Right lobe of liver (tissue), 6 donors: ENCODE measurements around the gene ELMO1. TPM values are rescaled to one million over a fixed set of nuclear protein-coding genes. Genes with fewer than 3 reads are reported as not detected.

ENCODE experiments used
- ATAC-seq, 4 donors: fragments of 200-7000 bp; cut with Tn5 transposase; one replicate each; pipeline ENCODE4 v1.9.1; 2020; ENCODE audit warnings: mild to moderate bottlenecking in 4 of 4, moderate library complexity in 4 of 4
- DNase-seq, 3 donors: peaks; one replicate each; pipeline ENCODE4 v3.0.0-alpha.2; 2020
- H3K27ac ChIP-seq, 3 donors: fragments of 200-600 bp; one replicate each; pipeline ENCODE4 v1.8.0; 2022
- H3K27me3 ChIP-seq, 2 donors: fragments of 200-600 bp; one replicate each; pipeline ENCODE4 v1.8.0; 2022
- H3K36me3 ChIP-seq, 4 donors: fragments of 200-600 bp; sonication (generic) in 1 of 4; one replicate each; pipeline versions ENCODE4 v1.5.1 to v1.8.0; 2017 to 2022; ENCODE audit warnings: control low read depth in 1 of 4
- H3K4me1 ChIP-seq, 4 donors: fragments of 200-600 bp; sonication (generic) in 1 of 4; one replicate each; pipeline versions ENCODE4 v1.5.1 to v1.8.0; 2017 to 2022; ENCODE audit warnings: control low read depth in 1 of 4
- H3K4me3 ChIP-seq, 3 donors: fragments of 200-600 bp; one replicate each; pipeline ENCODE4 v1.8.0; 2022
- H3K9me3 ChIP-seq, 4 donors: fragments of 200-600 bp; sonication (generic) in 1 of 4; one replicate each; pipeline versions ENCODE4 v1.5.1 to v1.8.0; 2017 to 2022; ENCODE audit warnings: control low read depth in 1 of 4
- CTCF ChIP-seq, 4 donors: fragments of 200-600 bp in 3 of 4; fragments of 450-650 bp in 1 of 4; IDR thresholded peaks; one replicate each; pipeline versions ENCODE4 v1.5.1 to v1.8.0; 2016 to 2022; ENCODE audit warnings: antibody characterized with exemption in 4 of 4, mild to moderate bottlenecking in 2 of 4
- POLR2A ChIP-seq: fragments of 450-650 bp; IDR thresholded peaks from one replicate; pipeline ENCODE4 v1.6.1; 2017; ENCODE audit warnings: antibody characterized with exemption, mild to moderate bottlenecking
- WGBS: methylation state at CpG from one replicate; pipeline ENCODE4 v1.1.6; 2018; ENCODE audit warnings: low coverage, low lambda C conversion rate; ENCODE audit not compliant: insufficient coverage; ENCODE audit errors: missing lambda C conversion rate; 5-methylcytosine and 5-hydroxymethylcytosine counted together
- intact Hi-C, 2 donors: fragments of 100-400 bp; cut with DNase I; formaldehyde crosslinking; loops; one replicate each; pipeline versions ENCODE4 v1.11.2 to v1.14.1; 2022
- total RNA-seq, 6 experiments: library from RNA; depleted of rRNA in 2 of 6; stranded (reverse); fragments of >200 nt in 2 of 6; fragmentation: NEBNext Ultra II Directional in 3 of 6; extraction: Animal tissue kit (Norgen Biotek cat#: 25700) in 3 of 6; gene quantifications; one replicate each; pipeline versions ENCODE4 v1.1.0 to v1.2.4, GENCODE V29; 2016 to 2023
- donor health status: DM: no; HTN: yes; CAD: no.
- donor health status: DM: no; HTN: no; CAD: no.
- donor health status: DM: no; HTN: no; CAD: no.
- donor health status: DM: no; HTN: yes; CAD: no.
- donor health status: DM: no; HTN: yes; CAD: no.

The ELMO1 gene
- total RNA-seq, 6 experiments from 2014 or later: 18.4 to 55.4 (median 25.1) TPM

- TF ChIP-seq CTCF (IDR thresholded peaks at IDR 0.05) (no peak), POLR2A (no peak)
- DNase-seq: no peak
- H3K4me1 ChIP-seq: peaks cover 0 to 6% (median 0%) of the 10 kb centered on the region in 4 donors
- ATAC-seq: no peak
- WGBS: 89% methylated on average over 13 of the region's 13 CpGs
- H3K27me3 ChIP-seq: no peaks in the 10 kb centered on the region
- no peaks in the 10 kb centered on the region for H3K36me3 ChIP-seq
- no peak overlapping the region for H3K4me3 ChIP-seq
- intact Hi-C loops: no loop called here
- H3K27ac ChIP-seq: no peak overlapping the region
- H3K9me3 ChIP-seq: no peaks in the 10 kb centered on the region
Observed at GRCh38 chr7:37493810-37494209, 45.1 kb upstream of the ELMO1 start.

GRCh38 chr7:37493123-37493522, 44.5 kb upstream of the ELMO1 start:
- H3K27ac ChIP-seq: no peak overlapping the region
- no peaks in the 10 kb centered on the region for H3K9me3 ChIP-seq
- no peak for ATAC-seq
- no peak overlapping the region for H3K4me3 ChIP-seq
- H3K4me1 ChIP-seq: peaks cover 0 to 6% (median 0%) of the 10 kb centered on the region in 4 donors
- intact Hi-C loops: no loop called here
- TF ChIP-seq CTCF (IDR thresholded peaks at IDR 0.05) (no peak), POLR2A (no peak)
- no peaks in the 10 kb centered on the region for H3K36me3 ChIP-seq
- no peaks in the 10 kb centered on the region for H3K27me3 ChIP-seq
- DNase-seq: no peak
- WGBS: 68% methylated on average over 3 of the region's 3 CpGs

GRCh38 chr7:37491919-37492694, 43.4 kb upstream of the ELMO1 start:
- no peaks in the 10 kb centered on the region for H3K27me3 ChIP-seq
- no peaks in the 10 kb centered on the region for H3K36me3 ChIP-seq
- H3K4me3 ChIP-seq: no peak overlapping the region
- no peak overlapping the region for H3K27ac ChIP-seq
- ATAC-seq: no peak
- intact Hi-C loops: no loop called here
- H3K4me1 ChIP-seq: peaks cover 0 to 6% (median 0%) of the 10 kb centered on the region in 4 donors
- H3K9me3 ChIP-seq: no peaks in the 10 kb centered on the region
- WGBS: 100% methylated on average over 3 of the region's 36 CpGs
- DNase-seq: no peak
- TF ChIP-seq POLR2A (no peak), CTCF (IDR thresholded peaks at IDR 0.05) (no peak)

- DNase-seq: no peak
- WGBS: 30% methylated on average over 1 of the region's 1 CpG
- H3K27me3 ChIP-seq: no peaks in the 10 kb centered on the region
- peak overlapping the region in 2 of 3 donors; percentile 4 to 24 for H3K27ac ChIP-seq
- H3K36me3 ChIP-seq: no peaks in the 10 kb centered on the region
- intact Hi-C loops: no loop called here
- ATAC-seq: peak; percentile 25 to 72 (median 55)
- H3K4me3 ChIP-seq: no peak overlapping the region
- H3K9me3 ChIP-seq: no peaks in the 10 kb centered on the region
- TF ChIP-seq CTCF (IDR thresholded peaks at IDR 0.05) (no peak), POLR2A (no peak)
- peaks cover 0 to 6% (median 0%) of the 10 kb centered on the region in 4 donors for H3K4me1 ChIP-seq
Observed at GRCh38 chr7:37489703-37490102, 41.0 kb upstream of the ELMO1 start.
